A549 (cell line): ENCODE measurements around the gene CCR2. TPM values are rescaled to one million over a fixed set of nuclear protein-coding genes. Genes with fewer than 3 reads are reported as not detected.

Experiments used
- ATAC-seq, 2 experiments: fragments of 200-7000 bp in 1 of 2; fragments of >200 bp in 1 of 2; cut with Nextera tagmentation in 1 of 2; cut with Tn5 transposase in 1 of 2; 3 replicates each; pipeline versions ENCODE4 v1.8.0 to v1.9.1; 2018 to 2020; ENCODE audit warnings: mild to moderate bottlenecking in 1 of 2, moderate library complexity in 1 of 2
- CTCF ChIA-PET: fragments of 300-600 bp; sonication (Branson Sonifier 250); formaldehyde crosslinking; extraction: SDS; loops from one replicate; lab custom pipeline; 2021; ENCODE audit warnings: antibody characterized with exemption, inconsistent platforms; lab: Yijun Ruan, JAX
- POLR2A ChIA-PET: fragments of 350-600 bp; formaldehyde crosslinking; extraction: SDS; loops from one replicate; lab custom pipeline; 2021; ENCODE audit warnings: antibody characterized with exemption, inconsistent platforms; lab: Yijun Ruan, JAX
- DNase-seq, 2 experiments: peaks; one replicate each; pipeline versions ENCODE4 v3.0.0 to v3.0.0-alpha.2; 2011 to 2016; ENCODE audit warnings: low read depth in 1 of 2, low spot score in 1 of 2
- FAIRE-seq: peaks from 2 replicates; lab custom pipeline; 2011; peaks lifted over from hg19 to GRCh38; lab: Jason Lieb, UNC
- H3K27ac ChIP-seq, 2 experiments: fragments of >200 bp; sonication (Bioruptor Twin); formaldehyde crosslinking; 3 replicates each; pipeline ENCODE4 v1.5.1; 2016 to 2017
- H3K4me1 ChIP-seq: fragments of >200 bp; sonication (Bioruptor Twin); formaldehyde crosslinking; 3 replicates; pipeline ENCODE4 v1.6.1; 2016
- H3K4me2 ChIP-seq: fragments of >200 bp; sonication (Bioruptor Twin); formaldehyde crosslinking; 3 replicates; pipeline ENCODE4 v1.6.1; 2016
- H3K4me3 ChIP-seq: fragments of >200 bp; sonication (Bioruptor Twin); formaldehyde crosslinking; 3 replicates; pipeline ENCODE4 v1.5.1; 2016
- H3K9me3 ChIP-seq: fragments of >200 bp; sonication (Bioruptor Twin); formaldehyde crosslinking; 3 replicates; pipeline ENCODE4 v1.6.1; 2016
- BHLHE40 ChIP-seq: IDR thresholded peaks from 2 replicates; pipeline ENCODE4 v1.6.1; 2012; ENCODE audit warnings: low read depth, low read length, inconsistent platforms
- CBX8 ChIP-seq: fragments of 200-600 bp; sonication (generic); IDR thresholded peaks from 2 replicates; pipeline ENCODE4 v1.6.1; 2016
- CHD2 ChIP-seq: fragments of 150-350 bp; IDR thresholded peaks from 2 replicates; pipeline ENCODE4 v1.6.1; 2014; ENCODE audit warnings: low read length; ENCODE audit not compliant: partially characterized antibody
- CHD4 ChIP-seq: fragments of 200-600 bp; sonication (generic); IDR thresholded peaks from 2 replicates; pipeline ENCODE4 v1.6.1; 2016; ENCODE audit warnings: antibody characterized with exemption, mild to moderate bottlenecking, borderline replicate concordance
- E2F6 ChIP-seq: IDR thresholded peaks from 2 replicates; pipeline ENCODE4 v1.6.1; 2012; ENCODE audit warnings: low read depth, borderline replicate concordance
- EP300 ChIP-seq, 2 experiments: fragments of >200 bp; sonication (Bioruptor Twin); formaldehyde crosslinking; IDR thresholded peaks; 2 replicates in 1 of 2; 3 replicates in 1 of 2; pipeline ENCODE4 v1.6.1; 2016 to 2017
- ESRRA ChIP-seq: fragments of 150-350 bp; IDR thresholded peaks from 2 replicates; pipeline ENCODE4 v1.6.1; 2014; ENCODE audit warnings: mild to moderate bottlenecking, low read length, borderline replicate concordance
- FOSB ChIP-seq: fragments of 250-450 bp; sonication (Bioruptor Pico); IDR thresholded peaks from 2 replicates; pipeline ENCODE4 v1.5.0; 2020; ENCODE audit warnings: mild to moderate bottlenecking, moderate library complexity
- FOXS1 ChIP-seq: fragments of 250-450 bp; sonication (Bioruptor Pico); IDR thresholded peaks from 2 replicates; pipeline ENCODE4 v1.5.0; 2020; ENCODE audit warnings: mild to moderate bottlenecking, moderate library complexity
- GATA3 ChIP-seq: IDR thresholded peaks from 2 replicates; pipeline ENCODE4 v1.6.1; 2012; ENCODE audit warnings: borderline replicate concordance
- HMGXB4 ChIP-seq: fragments of 250-450 bp; sonication (Bioruptor Pico); IDR thresholded peaks from 2 replicates; pipeline ENCODE4 v1.5.0; 2021; ENCODE audit warnings: mild to moderate bottlenecking, moderate library complexity, borderline replicate concordance
- HOXA7 ChIP-seq: fragments of 250-450 bp; sonication (Bioruptor Pico); IDR thresholded peaks from 2 replicates; pipeline ENCODE4 v1.5.0; 2020; ENCODE audit warnings: mild to moderate bottlenecking, moderate library complexity
- HOXB13 ChIP-seq: fragments of 250-450 bp; sonication (Bioruptor Pico); IDR thresholded peaks from 2 replicates; pipeline ENCODE4 v1.5.0; 2020; ENCODE audit warnings: low read depth, mild to moderate bottlenecking, moderate library complexity
- JUN ChIP-seq, 2 experiments: fragments of >200 bp; sonication (Bioruptor Twin); formaldehyde crosslinking; IDR thresholded peaks; 2 replicates in 1 of 2; 3 replicates in 1 of 2; pipeline ENCODE4 v1.6.1; 2016 to 2017
- JUNB ChIP-seq: fragments of >200 bp; sonication (Bioruptor Twin); formaldehyde crosslinking; IDR thresholded peaks from 2 replicates; pipeline ENCODE4 v1.6.1; 2016
- KDM1A ChIP-seq: fragments of 200-600 bp; sonication (generic); IDR thresholded peaks from 2 replicates; pipeline ENCODE4 v1.6.1; 2016; ENCODE audit warnings: low read depth, mild to moderate bottlenecking
- KDM5A ChIP-seq: fragments of 200-600 bp; sonication (generic); IDR thresholded peaks from 2 replicates; pipeline ENCODE4 v1.6.1; 2016; ENCODE audit warnings: antibody characterized with exemption, mild to moderate bottlenecking
- NFE2L2 ChIP-seq: fragments of 150-350 bp; conservative IDR thresholded peaks from 2 replicates; pipeline ENCODE4 v1.6.1; 2014; ENCODE audit warnings: low read length
- NR3C1 ChIP-seq: fragments of >200 bp; sonication (Bioruptor Twin); formaldehyde crosslinking; IDR thresholded peaks from 3 replicates; pipeline ENCODE4 v1.6.1; 2017
- POLR2AphosphoS2 ChIP-seq: conservative IDR thresholded peaks from 2 replicates; pipeline ENCODE4 v1.6.1; 2012; ENCODE audit warnings: low read length, improper control_type of control experiment, inconsistent platforms
- SREBF2 ChIP-seq: fragments of 450-650 bp; IDR thresholded peaks from 2 replicates; pipeline ENCODE4 v1.6.1; 2014; ENCODE audit warnings: mild to moderate bottlenecking, moderate library complexity
- ZC3H11A ChIP-seq: fragments of 450-650 bp; IDR thresholded peaks from 2 replicates; pipeline ENCODE4 v1.6.1; 2014; ENCODE audit warnings: antibody characterized with exemption, mild to moderate bottlenecking
- WGBS: methylation state at CpG from one replicate; pipeline ENCODE4 v1.1.6; 2017; ENCODE audit errors: missing lambda C conversion rate; 5-methylcytosine and 5-hydroxymethylcytosine counted together
- polyA plus RNA-seq, 4 experiments: library from polyadenylated mRNA; depleted of rRNA in 3 of 4; stranded (reverse); fragments of >200 nt; fragmentation: RNase III in 1 of 4; extraction: RNeasy Plus Mini Kit Qiagen cat#74134 plus additional on column Dnase treatment in 1 of 4; gene quantifications; 2 replicates in 3 of 4; 3 replicates in 1 of 4; pipeline ENCODE4 v1.2.3, GENCODE V29; 2011 to 2017
- TF ChIP-seq, protein P1 (sequence below): fragments of >200 bp; sonication (Bioruptor Twin); formaldehyde crosslinking; IDR thresholded peaks from 3 replicates; pipeline ENCODE4 v1.6.1; 2016
- TF ChIP-seq, protein P2 (sequence below): fragments of 250-450 bp; sonication (Bioruptor Pico); IDR thresholded peaks from 2 replicates; pipeline ENCODE4 v1.5.0; 2020; ENCODE audit warnings: low read depth, mild to moderate bottlenecking, moderate library complexity
- TF ChIP-seq, protein P3 (sequence below): fragments of 200-600 bp; sonication (generic); IDR thresholded peaks from 2 replicates; pipeline ENCODE4 v1.6.1; 2016; ENCODE audit warnings: antibody characterized with exemption, mild to moderate bottlenecking, moderate library complexity

Gene CCR2
- polyA plus RNA-seq, 2 of the 4 experiments (the other 2 are of a cell fraction) = not detected

DNA sequence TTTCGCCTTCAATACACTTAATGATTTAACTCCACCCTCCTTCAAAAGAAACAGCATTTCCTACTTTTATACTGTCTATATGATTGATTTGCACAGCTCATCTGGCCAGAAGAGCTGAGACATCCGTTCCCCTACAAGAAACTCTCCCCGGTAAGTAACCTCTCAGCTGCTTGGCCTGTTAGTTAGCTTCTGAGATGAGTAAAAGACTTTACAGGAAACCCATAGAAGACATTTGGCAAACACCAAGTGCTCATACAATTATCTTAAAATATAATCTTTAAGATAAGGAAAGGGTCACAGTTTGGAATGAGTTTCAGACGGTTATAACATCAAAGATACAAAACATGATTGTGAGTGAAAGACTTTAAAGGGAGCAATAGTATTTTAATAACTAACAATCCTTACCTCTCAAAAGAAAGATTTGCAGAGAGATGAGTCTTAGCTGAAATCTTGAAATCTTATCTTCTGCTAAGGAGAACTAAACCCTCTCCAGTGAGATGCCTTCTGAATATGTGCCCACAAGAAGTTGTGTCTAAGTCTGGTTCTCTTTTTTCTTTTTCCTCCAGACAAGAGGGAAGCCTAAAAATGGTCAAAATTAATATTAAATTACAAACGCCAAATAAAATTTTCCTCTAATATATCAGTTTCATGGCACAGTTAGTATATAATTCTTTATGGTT is 17.1 kb downstream of the CCR2 start, which contains the start of gene CCR5:
TSS of gene CCR5 (plus strand) at position 108 of the 680 bp plus-strand sequence. CDS start 1,957 bp downstream, outside the sequence.
- no peak within 1 kb of the TSS for H3K4me3 ChIP-seq
- CTCF ChIA-PET = interaction anchor here (0.6 to 2.3 kb wide), 4 partner anchors 11 to 293 kb away, joined by 3 to 7 read pairs (median 4); no protein-coding TSS in a partner anchor
- no peak within 1 kb of the TSS for H3K4me2 ChIP-seq
- POLR2A ChIA-PET = no interaction called here
- no peak for FAIRE-seq
- TF ChIP-seq KDM1A = no peak
- no peak for TF ChIP-seq HMGXB4 (CRISPR knock-in tag)
- TF ChIP-seq, protein P1, sequence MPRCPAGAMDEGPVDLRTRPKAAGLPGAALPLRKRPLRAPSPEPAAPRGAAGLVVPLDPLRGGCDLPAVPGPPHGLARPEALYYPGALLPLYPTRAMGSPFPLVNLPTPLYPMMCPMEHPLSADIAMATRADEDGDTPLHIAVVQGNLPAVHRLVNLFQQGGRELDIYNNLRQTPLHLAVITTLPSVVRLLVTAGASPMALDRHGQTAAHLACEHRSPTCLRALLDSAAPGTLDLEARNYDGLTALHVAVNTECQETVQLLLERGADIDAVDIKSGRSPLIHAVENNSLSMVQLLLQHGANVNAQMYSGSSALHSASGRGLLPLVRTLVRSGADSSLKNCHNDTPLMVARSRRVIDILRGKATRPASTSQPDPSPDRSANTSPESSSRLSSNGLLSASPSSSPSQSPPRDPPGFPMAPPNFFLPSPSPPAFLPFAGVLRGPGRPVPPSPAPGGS = no peak
- no peak for TF ChIP-seq CBX8
- no peak for TF ChIP-seq NR3C1
- no peak for TF ChIP-seq SREBF2
- TF ChIP-seq E2F6 = no peak
- no peak for TF ChIP-seq HOXB13 (CRISPR knock-in tag)
- no peak for TF ChIP-seq JUNB
- no peak for TF ChIP-seq CHD4
- TF ChIP-seq ESRRA = no peak
- TF ChIP-seq HOXA7 (CRISPR knock-in tag) = no peak
- TF ChIP-seq EP300 (IDR thresholded peaks at IDR 0.05) = no peak
- TF ChIP-seq FOSB = no peak
- TF ChIP-seq, protein P2, sequence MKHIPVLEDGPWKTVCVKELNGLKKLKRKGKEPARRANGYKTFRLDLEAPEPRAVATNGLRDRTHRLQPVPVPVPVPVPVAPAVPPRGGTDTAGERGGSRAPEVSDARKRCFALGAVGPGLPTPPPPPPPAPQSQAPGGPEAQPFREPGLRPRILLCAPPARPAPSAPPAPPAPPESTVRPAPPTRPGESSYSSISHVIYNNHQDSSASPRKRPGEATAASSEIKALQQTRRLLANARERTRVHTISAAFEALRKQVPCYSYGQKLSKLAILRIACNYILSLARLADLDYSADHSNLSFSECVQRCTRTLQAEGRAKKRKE (CRISPR knock-in tag) = no peak
- no peak for TF ChIP-seq NFE2L2
- no peak for TF ChIP-seq FOXS1 (CRISPR knock-in tag)
- TF ChIP-seq BHLHE40 = no peak
- no peak within 1 kb of the TSS for H3K27ac ChIP-seq
- no peak for ATAC-seq
- H3K4me1 ChIP-seq = no peaks in the 10 kb centered on the region
- WGBS = 30% methylated on average over 5 of the region's 5 CpGs
- no peak for DNase-seq
- H3K9me3 ChIP-seq = no peaks in the 10 kb centered on the region

GRCh38 chr3:46371519-46372340 is 17.8 kb downstream of the CCR2 start:
- no peak for ATAC-seq
- H3K4me1 ChIP-seq = no peaks in the 10 kb centered on the region
- 26% methylated on average over 10 of the region's 10 CpGs for WGBS
- no peak overlapping the region for H3K27ac ChIP-seq
- H3K4me2 ChIP-seq = no peak overlapping the region
- no peak overlapping the region for H3K4me3 ChIP-seq
- TF ChIP-seq KDM5A (no peak), POLR2AphosphoS2 (no peak), GATA3 (no peak), CHD2 (no peak), ZC3H11A (no peak), FOXS1 (CRISPR knock-in tag) (no peak), JUN (IDR thresholded peaks at IDR 0.05) (no peak)
- TF ChIP-seq, protein P3, sequence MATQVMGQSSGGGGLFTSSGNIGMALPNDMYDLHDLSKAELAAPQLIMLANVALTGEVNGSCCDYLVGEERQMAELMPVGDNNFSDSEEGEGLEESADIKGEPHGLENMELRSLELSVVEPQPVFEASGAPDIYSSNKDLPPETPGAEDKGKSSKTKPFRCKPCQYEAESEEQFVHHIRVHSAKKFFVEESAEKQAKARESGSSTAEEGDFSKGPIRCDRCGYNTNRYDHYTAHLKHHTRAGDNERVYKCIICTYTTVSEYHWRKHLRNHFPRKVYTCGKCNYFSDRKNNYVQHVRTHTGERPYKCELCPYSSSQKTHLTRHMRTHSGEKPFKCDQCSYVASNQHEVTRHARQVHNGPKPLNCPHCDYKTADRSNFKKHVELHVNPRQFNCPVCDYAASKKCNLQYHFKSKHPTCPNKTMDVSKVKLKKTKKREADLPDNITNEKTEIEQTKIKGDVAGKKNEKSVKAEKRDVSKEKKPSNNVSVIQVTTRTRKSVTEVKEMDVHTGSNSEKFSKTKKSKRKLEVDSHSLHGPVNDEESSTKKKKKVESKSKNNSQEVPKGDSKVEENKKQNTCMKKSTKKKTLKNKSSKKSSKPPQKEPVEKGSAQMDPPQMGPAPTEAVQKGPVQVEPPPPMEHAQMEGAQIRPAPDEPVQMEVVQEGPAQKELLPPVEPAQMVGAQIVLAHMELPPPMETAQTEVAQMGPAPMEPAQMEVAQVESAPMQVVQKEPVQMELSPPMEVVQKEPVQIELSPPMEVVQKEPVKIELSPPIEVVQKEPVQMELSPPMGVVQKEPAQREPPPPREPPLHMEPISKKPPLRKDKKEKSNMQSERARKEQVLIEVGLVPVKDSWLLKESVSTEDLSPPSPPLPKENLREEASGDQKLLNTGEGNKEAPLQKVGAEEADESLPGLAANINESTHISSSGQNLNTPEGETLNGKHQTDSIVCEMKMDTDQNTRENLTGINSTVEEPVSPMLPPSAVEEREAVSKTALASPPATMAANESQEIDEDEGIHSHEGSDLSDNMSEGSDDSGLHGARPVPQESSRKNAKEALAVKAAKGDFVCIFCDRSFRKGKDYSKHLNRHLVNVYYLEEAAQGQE = no peak
- CTCF ChIA-PET = interaction anchor here (0.6 to 2.3 kb wide), 4 partner anchors 12 to 294 kb away, joined by 3 to 6 read pairs (median 3); no protein-coding TSS in a partner anchor
- POLR2A ChIA-PET = no interaction called here
- FAIRE-seq = no peak
- no peaks in the 10 kb centered on the region for H3K9me3 ChIP-seq
- no peak for DNase-seq
